Measurements from ENCODE around the gene SPOPL. TPM values are rescaled to one million over a fixed set of nuclear protein-coding genes. Genes with fewer than 3 reads are reported as not detected.
"Not testable (repeated sequence)": the region's sequence is repeated elsewhere in the genome, so short reads cannot be mapped to it uniquely, and the experiment has no call there.

Gene SPOPL
- total RNA-seq, 1 experiment from 2014 or later: 30.3 TPM

DNA sequence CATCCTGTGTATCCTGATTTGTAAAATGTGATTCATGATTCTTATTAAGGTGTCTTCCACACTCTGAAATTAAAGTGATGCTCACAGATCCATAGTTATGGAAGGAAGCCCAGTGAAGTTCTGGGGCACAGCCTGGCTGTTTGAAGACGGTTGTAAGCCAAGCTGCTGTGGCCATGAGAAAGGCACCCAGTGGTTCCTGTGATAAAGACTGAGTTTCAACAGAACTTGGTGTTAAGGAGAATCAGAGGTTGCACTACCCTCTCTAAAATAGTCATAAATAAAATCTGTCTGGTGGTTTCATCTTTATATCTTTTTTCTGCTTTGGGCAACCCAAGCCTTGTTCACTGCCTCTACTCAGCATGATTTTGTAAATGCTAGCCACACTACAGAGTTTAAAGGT lies 32.2 kb upstream of the SPOPL start:
- no peaks in the 10 kb centered on the region for H4K20me1 ChIP-seq (ENCODE audit: insufficient read depth, low read depth, low read length)
- H3K4me3 ChIP-seq (ENCODE audit: low read length): no peak overlapping the region
- H3K4me2 ChIP-seq (ENCODE audit: low read depth, low read length, poor library complexity, severe bottlenecking): no peak overlapping the region
- H3K27me3 ChIP-seq (ENCODE audit: low read length): no peaks in the 10 kb centered on the region
- H2AFZ ChIP-seq (ENCODE audit: low read length): no peak overlapping the region
- H3K79me2 ChIP-seq (ENCODE audit: low read length): no peaks in the 10 kb centered on the region
- no peaks in the 10 kb centered on the region for H3K36me3 ChIP-seq (ENCODE audit: insufficient read depth, low read length)
- H3K27ac ChIP-seq (ENCODE audit: low read length): no peak overlapping the region
- no peaks in the 10 kb centered on the region; the same call in 1 of the 2 replicates for H3K9me3 ChIP-seq (ENCODE audit: low read length)
- no peak overlapping the region for H3K9ac ChIP-seq (ENCODE audit: low read length)
- no peaks in the 10 kb centered on the region for H3K9me2 ChIP-seq (replicated peaks; ENCODE audit: insufficient read depth, low read length)
- H3K4me1 ChIP-seq (ENCODE audit: low read length): no peaks in the 10 kb centered on the region
- DNase-seq: no peak

DNA sequence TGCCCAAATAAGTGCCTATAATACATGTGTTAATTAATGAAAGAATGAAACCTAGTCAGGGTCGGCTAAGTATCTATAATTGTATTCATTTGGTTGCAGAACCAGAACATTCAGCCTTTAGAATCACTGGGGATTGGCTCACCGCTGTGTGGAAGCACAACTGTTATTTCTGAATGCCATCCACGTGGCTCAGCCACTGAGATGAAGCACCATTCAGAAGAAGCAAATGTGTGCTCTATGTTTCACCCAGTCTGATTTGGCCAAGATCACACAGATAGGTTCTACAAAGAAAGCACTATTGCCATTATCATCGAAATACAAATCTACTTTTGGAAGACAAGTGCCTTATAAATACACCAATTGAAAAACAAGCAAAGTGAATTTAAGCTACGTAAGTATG lies 30.6 kb upstream of the SPOPL start:
- Histone ChIP-seq H2AFZ (ENCODE audit: low read length) (no peak overlapping the region), H3K27ac (ENCODE audit: low read length) (no peak overlapping the region), H3K36me3 (ENCODE audit: insufficient read depth, low read length) (no peaks in the 10 kb centered on the region), H3K9me3 (ENCODE audit: low read length) (no peaks in the 10 kb centered on the region), H4K20me1 (ENCODE audit: insufficient read depth, low read depth, low read length) (no peaks in the 10 kb centered on the region), H3K4me1 (ENCODE audit: low read length) (no peaks in the 10 kb centered on the region), H3K4me2 (ENCODE audit: low read depth, low read length, poor library complexity, severe bottlenecking) (no peak overlapping the region), H3K9ac (ENCODE audit: low read length) (no peak overlapping the region), H3K27me3 (ENCODE audit: low read length) (no peaks in the 10 kb centered on the region), H3K4me3 (ENCODE audit: low read length) (no peak overlapping the region), H3K79me2 (ENCODE audit: low read length) (no peaks in the 10 kb centered on the region), H3K9me2 (replicated peaks; ENCODE audit: insufficient read depth, low read length) (no peaks in the 10 kb centered on the region)
- DNase-seq: no peak

DNA sequence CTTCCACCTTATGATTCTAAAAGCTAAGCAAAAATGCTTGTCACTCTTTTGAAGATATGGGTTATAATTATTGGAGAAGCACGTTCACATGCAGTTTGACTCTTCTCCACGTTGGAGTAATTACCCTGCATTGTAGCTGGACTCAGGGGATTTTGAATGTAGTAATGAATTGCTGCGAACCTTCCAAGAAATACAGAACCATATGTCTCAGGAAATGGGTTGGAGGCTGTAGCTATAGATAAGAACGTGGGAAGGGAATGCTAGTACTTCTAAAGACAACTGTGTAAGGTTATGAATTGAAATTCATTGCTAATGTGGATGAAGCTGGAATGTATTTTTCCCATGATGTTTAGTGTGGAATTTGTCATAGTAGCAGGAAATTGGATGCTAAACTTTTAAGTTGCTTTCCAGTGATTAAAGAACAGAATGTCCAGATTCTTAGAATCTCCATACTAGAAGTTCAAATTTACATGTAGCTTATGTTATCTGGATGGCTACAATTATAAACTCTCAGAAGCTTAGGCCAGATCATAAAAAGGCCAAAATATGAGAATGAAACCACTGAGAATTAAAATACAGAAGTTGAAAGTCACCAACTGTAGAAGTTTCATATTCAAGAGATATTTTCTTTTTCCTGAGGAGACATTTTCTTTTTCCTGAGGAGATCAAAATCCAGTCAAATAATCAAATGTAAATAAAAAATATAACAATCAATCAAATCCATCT lies 27.3 kb upstream of the SPOPL start:
- Histone ChIP-seq H3K36me3 (ENCODE audit: insufficient read depth, low read length) (no peaks in the 10 kb centered on the region), H3K4me2 (ENCODE audit: low read depth, low read length, poor library complexity, severe bottlenecking) (no peak overlapping the region), H3K4me3 (ENCODE audit: low read length) (no peak overlapping the region), H3K27me3 (ENCODE audit: low read length) (no peaks in the 10 kb centered on the region), H3K4me1 (ENCODE audit: low read length) (no peaks in the 10 kb centered on the region), H3K27ac (ENCODE audit: low read length) (no peak overlapping the region), H2AFZ (ENCODE audit: low read length) (no peak overlapping the region), H3K79me2 (ENCODE audit: low read length) (no peaks in the 10 kb centered on the region), H3K9ac (ENCODE audit: low read length) (no peak overlapping the region), H4K20me1 (ENCODE audit: insufficient read depth, low read depth, low read length) (0 out of 2 replicates have a peak, but pooled peaks cover 3% of the 10 kb centered on the region), H3K9me3 (ENCODE audit: low read length) (no peaks in the 10 kb centered on the region), H3K9me2 (replicated peaks; ENCODE audit: insufficient read depth, low read length) (no peaks in the 10 kb centered on the region)
- no peak for DNase-seq

DNA sequence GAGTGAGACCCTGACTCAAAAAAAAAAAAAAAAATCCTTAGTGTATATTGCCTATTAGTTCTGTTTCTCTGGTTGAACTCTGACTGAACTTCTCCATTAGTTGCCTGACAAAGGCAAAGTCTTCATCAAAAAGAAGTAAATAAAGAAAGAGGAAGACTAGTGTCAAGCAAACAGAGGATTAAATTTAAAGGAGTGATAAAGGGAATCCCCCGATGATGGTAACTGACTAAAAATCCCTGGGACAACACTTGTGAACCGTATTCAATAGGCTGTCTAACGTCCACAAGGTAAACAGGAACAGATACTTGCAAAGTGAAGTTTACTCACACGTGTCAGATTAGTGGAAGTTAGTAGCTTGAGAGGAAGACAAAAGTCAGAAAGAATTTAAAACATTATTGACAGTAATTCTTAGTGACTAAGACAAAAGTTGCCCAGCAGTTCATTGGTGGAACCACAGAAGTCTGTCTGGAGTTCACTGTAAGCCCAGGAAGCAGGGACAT lies 26.2 kb upstream of the SPOPL start:
- no peaks in the 10 kb centered on the region for H3K9me2 ChIP-seq (replicated peaks; ENCODE audit: insufficient read depth, low read length)
- no peaks in the 10 kb centered on the region for H3K27me3 ChIP-seq (ENCODE audit: low read length)
- no peaks in the 10 kb centered on the region for H3K4me1 ChIP-seq (ENCODE audit: low read length)
- no peak overlapping the region for H3K9ac ChIP-seq (ENCODE audit: low read length)
- H3K27ac ChIP-seq (ENCODE audit: low read length): no peak overlapping the region
- H3K36me3 ChIP-seq (ENCODE audit: insufficient read depth, low read length): no peaks in the 10 kb centered on the region
- H3K4me2 ChIP-seq (ENCODE audit: low read depth, low read length, poor library complexity, severe bottlenecking): no peak overlapping the region
- H3K79me2 ChIP-seq (ENCODE audit: low read length): no peaks in the 10 kb centered on the region
- no peak overlapping the region for H3K4me3 ChIP-seq (ENCODE audit: low read length)
- H3K9me3 ChIP-seq (ENCODE audit: low read length): no peaks in the 10 kb centered on the region
- H4K20me1 ChIP-seq (ENCODE audit: insufficient read depth, low read depth, low read length): 0 out of 2 replicates have a peak, but pooled peaks cover 3% of the 10 kb centered on the region
- no peak overlapping the region for H2AFZ ChIP-seq (ENCODE audit: low read length)
- DNase-seq: no peak

DNA sequence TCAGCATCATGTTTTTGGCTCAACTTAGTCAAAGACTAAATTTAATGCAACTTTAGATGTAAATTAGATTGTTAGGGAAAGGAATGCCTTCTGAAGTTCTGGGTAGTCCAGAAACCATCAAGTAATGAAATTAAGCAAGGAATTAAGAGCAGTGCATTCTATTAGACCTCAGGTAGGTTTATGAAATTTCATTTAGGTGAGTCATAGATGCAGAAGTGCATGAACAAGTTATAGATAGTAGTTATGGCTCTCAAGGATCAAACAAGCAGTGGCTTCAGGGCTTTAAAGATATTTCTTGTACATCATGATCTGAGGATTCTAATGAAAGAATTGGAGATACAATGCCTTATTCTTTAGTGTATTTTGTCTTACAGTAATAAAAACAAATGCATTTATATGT lies 25.4 kb upstream of the SPOPL start:
- Histone ChIP-seq H3K9ac (ENCODE audit: low read length) (no peak overlapping the region), H3K9me2 (replicated peaks; ENCODE audit: insufficient read depth, low read length) (no peaks in the 10 kb centered on the region), H3K79me2 (ENCODE audit: low read length) (no peaks in the 10 kb centered on the region), H3K4me3 (ENCODE audit: low read length) (no peak overlapping the region), H3K27ac (ENCODE audit: low read length) (no peak overlapping the region), H3K4me1 (ENCODE audit: low read length) (no peaks in the 10 kb centered on the region), H2AFZ (ENCODE audit: low read length) (no peak overlapping the region), H3K27me3 (ENCODE audit: low read length) (no peaks in the 10 kb centered on the region), H4K20me1 (ENCODE audit: insufficient read depth, low read depth, low read length) (0 out of 2 replicates have a peak, but pooled peaks cover 3% of the 10 kb centered on the region), H3K4me2 (ENCODE audit: low read depth, low read length, poor library complexity, severe bottlenecking) (no peak overlapping the region), H3K9me3 (ENCODE audit: low read length) (no peaks in the 10 kb centered on the region), H3K36me3 (ENCODE audit: insufficient read depth, low read length) (no peaks in the 10 kb centered on the region)
- no peak for DNase-seq

DNA sequence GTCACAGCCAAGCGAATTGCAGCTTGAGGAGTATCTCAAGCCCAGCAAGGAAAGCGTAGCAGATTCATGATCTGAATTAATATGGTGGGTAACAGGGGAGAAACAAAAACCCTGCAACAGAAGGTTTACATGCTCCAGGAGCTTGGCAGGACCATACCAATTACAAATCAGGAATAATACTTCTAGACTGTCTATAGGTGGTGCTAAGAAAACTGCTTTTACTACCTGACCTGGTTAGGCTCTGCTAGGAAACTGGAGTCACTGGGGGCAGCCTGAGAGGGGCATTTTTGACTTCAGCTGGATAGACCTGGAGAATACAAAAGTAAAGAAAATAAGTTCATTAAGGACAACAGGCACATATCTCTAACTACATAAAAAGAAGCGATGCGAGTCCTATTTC lies 24.6 kb upstream of the SPOPL start:
- Histone ChIP-seq H4K20me1 (ENCODE audit: insufficient read depth, low read depth, low read length) (0 out of 2 replicates have a peak, but pooled peaks cover 3% of the 10 kb centered on the region), H3K27me3 (ENCODE audit: low read length) (no peaks in the 10 kb centered on the region), H3K9me2 (replicated peaks; ENCODE audit: insufficient read depth, low read length) (no peaks in the 10 kb centered on the region), H3K9me3 (ENCODE audit: low read length) (no peaks in the 10 kb centered on the region), H3K4me1 (ENCODE audit: low read length) (no peaks in the 10 kb centered on the region), H3K4me3 (ENCODE audit: low read length) (no peak overlapping the region), H3K9ac (ENCODE audit: low read length) (no peak overlapping the region), H3K4me2 (ENCODE audit: low read depth, low read length, poor library complexity, severe bottlenecking) (no peak overlapping the region), H3K36me3 (ENCODE audit: insufficient read depth, low read length) (no peaks in the 10 kb centered on the region), H3K79me2 (ENCODE audit: low read length) (no peaks in the 10 kb centered on the region), H2AFZ (ENCODE audit: low read length) (no peak overlapping the region), H3K27ac (ENCODE audit: low read length) (no peak overlapping the region)
- DNase-seq: peak; percentile 49

DNA sequence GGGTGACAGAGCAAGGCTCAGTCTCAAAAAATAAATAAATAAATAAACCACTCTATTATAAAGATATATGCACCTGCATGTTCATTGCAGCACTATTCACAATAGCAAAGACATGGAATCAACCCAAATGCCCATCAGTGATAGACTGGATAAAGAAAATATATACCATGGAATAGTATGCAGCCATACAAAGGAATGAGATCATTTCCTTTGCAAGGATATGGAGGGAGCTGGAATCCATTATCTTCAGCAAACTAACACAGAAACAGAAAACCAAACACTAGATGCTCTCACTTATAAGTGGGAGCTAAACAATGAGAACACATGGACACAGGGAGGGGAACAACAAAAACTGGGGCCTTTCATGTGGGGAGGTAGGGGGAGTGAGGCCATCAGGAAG lies 18.8 kb upstream of the SPOPL start:
- H3K9me2 ChIP-seq (replicated peaks; ENCODE audit: insufficient read depth, low read length); H3K27me3 ChIP-seq (ENCODE audit: low read length); H3K36me3 ChIP-seq (ENCODE audit: insufficient read depth, low read length); H2AFZ ChIP-seq (ENCODE audit: low read length); DNase-seq; H3K4me1 ChIP-seq (ENCODE audit: low read length); H3K79me2 ChIP-seq (ENCODE audit: low read length); H3K4me2 ChIP-seq (ENCODE audit: low read depth, low read length, poor library complexity, severe bottlenecking); H3K27ac ChIP-seq (ENCODE audit: low read length); H3K4me3 ChIP-seq (ENCODE audit: low read length); H3K9ac ChIP-seq (ENCODE audit: low read length); H3K9me3 ChIP-seq (ENCODE audit: low read length); H4K20me1 ChIP-seq (ENCODE audit: insufficient read depth, low read depth, low read length): not testable (repeated sequence)

DNA sequence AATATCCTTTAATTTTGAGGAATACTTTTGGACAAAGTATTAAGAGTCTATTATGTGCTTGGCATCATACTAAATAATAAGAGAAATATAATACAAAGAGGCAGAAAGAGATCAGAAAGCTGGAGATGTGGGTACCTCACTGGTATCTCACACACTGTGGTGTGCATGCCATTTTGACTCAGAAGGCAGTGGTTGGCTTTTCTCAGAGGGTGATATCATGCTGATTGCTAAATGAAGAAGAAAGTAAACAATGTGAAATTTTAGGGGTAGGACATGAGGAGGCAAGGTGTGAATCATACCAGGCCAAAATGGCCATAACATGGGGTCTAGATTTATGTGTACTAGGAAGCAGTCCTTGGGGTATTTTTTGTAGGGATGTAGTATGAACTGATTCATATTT lies 16.6 kb upstream of the SPOPL start:
- H4K20me1 ChIP-seq (ENCODE audit: insufficient read depth, low read depth, low read length): no peaks in the 10 kb centered on the region
- no peak overlapping the region for H3K9ac ChIP-seq (ENCODE audit: low read length)
- H3K79me2 ChIP-seq (ENCODE audit: low read length): no peaks in the 10 kb centered on the region
- no peak overlapping the region for H3K4me3 ChIP-seq (ENCODE audit: low read length)
- H2AFZ ChIP-seq (ENCODE audit: low read length): no peak overlapping the region
- no peaks in the 10 kb centered on the region for H3K4me1 ChIP-seq (ENCODE audit: low read length)
- no peaks in the 10 kb centered on the region for H3K36me3 ChIP-seq (ENCODE audit: insufficient read depth, low read length)
- no peak overlapping the region for H3K4me2 ChIP-seq (ENCODE audit: low read depth, low read length, poor library complexity, severe bottlenecking)
- H3K9me2 ChIP-seq (replicated peaks; ENCODE audit: insufficient read depth, low read length): no peaks in the 10 kb centered on the region
- no peak for DNase-seq
- no peaks in the 10 kb centered on the region for H3K27me3 ChIP-seq (ENCODE audit: low read length)
- no peak overlapping the region for H3K27ac ChIP-seq (ENCODE audit: low read length)
- H3K9me3 ChIP-seq (ENCODE audit: low read length): no peaks in the 10 kb centered on the region
